GM21423 (cell line): ENCODE results near the gene ZNF217.
"Not testable (repeated sequence)": the region's sequence is repeated elsewhere in the genome, so short reads cannot be mapped to it uniquely, and the experiment has no call there.

Experiments used
- ATAC-seq: cut with Tn5 transposase; IDR thresholded peaks from one replicate; pipeline ENCODE4 v1.9.1; 2021; ENCODE audit warnings: mild to moderate bottlenecking, moderate library complexity; ENCODE audit not compliant: unreplicated experiment

ZNF217 gene

DNA sequence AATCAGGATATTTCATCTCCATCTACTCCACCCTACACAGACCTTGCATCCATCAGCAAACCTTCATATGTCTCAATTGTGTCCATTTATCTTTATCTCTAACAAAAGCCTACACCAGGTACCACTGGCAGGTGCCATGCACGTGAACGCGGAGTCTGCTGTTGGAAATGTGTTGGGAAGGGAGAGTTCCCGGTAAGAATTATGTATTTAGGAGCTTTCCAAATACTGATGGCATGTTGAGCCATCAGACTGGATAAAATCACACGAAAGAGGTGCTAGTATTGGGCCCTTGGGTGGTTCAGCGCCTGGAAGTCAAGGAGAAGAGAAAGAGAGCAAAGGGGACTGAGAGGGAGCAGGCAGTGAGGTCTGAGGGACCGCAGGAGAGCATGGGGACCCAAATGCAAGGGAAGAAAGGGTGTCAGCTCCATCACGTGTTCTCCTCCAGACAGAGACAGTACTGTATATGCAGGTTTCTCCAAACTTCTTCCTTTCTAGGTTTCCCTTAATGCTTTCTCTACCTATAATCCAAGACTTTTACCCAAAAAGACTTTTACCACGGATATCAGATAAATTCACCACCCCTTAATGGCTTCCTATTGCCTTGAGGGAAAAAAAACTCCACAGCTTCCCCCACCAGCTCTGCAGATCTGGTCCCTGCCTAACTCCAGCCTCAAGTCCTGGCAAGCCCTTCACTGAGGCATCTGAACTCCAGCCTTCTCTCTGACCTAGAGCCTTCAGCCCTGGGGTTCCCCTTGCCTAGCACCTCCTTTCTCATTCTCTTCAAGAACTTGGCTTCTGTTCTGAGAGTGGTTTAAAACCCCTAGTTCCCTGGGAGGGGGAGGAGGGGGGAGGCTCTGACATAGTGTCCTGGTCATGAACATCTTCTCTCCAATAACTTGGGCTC, 4.8 kb upstream of the ZNF217 start:
- no peak for ATAC-seq

GRCh38 chr20:53597521-53598120, 4.0 kb upstream of the ZNF217 start:
- no peak for ATAC-seq

DNA sequence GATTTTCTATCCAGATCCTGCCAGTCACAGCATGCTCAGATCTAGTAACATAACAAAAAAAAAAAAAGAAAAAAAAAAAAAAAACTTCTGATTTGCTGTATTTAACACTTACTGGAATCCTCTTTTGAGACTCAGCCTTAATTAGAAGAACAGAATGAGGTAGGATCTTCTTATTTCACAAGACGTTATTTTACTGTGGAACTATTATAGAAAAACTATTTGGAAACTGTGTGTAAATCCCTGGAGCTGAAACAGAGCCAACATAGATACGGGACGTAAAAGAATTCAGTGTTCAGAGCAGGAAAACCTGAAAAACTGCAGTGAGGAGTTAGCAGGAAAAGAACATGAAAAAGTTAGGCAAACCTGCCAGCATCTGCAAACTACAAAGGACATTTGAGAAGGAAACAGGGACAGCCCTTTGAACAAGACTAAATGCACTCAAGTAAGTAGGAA, 3.4 kb upstream of the ZNF217 start:
- ATAC-seq, result no peak

DNA sequence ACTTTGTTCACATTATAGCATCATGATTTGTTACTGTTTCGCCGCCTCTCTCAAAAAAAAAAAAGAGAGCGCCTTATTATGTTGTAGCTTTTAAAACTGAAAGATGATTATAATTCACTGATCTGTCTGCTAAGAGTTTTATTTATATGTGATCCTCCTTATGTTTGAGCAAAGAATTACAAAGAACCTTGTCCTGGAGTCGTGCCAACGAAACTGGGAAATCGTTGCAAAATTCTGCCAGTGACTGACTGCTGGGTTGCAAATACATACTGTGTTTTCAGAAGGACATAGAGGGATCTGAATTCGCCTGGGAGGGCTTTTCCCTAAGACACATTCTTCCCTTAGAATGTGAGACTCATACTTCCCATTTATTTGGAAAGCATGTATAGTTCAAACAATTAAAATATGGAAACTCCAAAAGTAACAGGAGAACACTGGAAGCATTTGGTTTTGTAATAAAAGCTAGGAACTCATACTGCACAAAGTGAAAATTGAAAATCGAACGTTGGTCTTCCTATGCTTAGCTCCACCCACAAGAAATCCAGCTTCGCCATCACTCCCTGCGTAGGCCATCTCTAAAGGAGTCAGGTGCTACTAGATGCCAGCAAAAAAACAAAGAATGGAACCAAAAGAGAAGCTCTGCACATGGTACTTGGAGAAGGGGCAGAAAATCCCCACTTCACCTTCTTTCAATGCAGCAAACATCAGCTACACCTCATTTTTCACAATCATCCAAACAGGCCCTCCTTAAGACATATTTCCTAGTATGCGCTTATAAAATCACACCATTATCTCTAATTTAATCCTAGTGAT, 2.8 kb upstream of the ZNF217 start:
- ATAC-seq, result not testable (repeated sequence)

DNA sequence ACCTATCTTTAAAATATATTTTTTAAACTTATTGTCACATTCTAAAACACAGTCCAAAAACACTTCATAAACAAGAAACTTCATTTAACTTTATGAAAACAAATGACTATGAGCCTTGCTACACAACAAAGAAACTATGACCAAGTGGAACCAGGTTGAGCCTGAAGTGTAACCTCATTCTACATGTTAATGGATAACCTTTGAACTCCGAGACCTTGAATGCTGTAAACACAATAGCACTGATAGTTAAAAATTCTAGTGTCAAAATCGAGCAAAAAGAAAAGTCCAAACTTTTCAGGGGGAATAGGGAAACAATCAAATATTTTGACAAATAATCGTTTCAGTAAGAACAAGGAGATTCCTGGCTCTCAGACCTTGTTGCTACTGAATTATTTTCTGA, 2.1 kb upstream of the ZNF217 start:
- ATAC-seq, result not testable (repeated sequence)

- ATAC-seq, result no peak
Measured at GRCh38 chr20:53595018-53595378, 1.4 kb upstream of the ZNF217 start.

GRCh38 chr20:53594068-53595017, 704 bp upstream of the ZNF217 start:
- ATAC-seq, result peak; percentile 70

GRCh38 chr20:53592992-53593465, 610 bp downstream of the ZNF217 start:
- no peak for ATAC-seq

GRCh38 chr20:53592454-53592991, 1.1 kb downstream of the ZNF217 start:
- ATAC-seq, result peak; percentile 19

GRCh38 chr20:53591941-53592441, 1.6 kb downstream of the ZNF217 start:
- not testable (repeated sequence) for ATAC-seq

DNA sequence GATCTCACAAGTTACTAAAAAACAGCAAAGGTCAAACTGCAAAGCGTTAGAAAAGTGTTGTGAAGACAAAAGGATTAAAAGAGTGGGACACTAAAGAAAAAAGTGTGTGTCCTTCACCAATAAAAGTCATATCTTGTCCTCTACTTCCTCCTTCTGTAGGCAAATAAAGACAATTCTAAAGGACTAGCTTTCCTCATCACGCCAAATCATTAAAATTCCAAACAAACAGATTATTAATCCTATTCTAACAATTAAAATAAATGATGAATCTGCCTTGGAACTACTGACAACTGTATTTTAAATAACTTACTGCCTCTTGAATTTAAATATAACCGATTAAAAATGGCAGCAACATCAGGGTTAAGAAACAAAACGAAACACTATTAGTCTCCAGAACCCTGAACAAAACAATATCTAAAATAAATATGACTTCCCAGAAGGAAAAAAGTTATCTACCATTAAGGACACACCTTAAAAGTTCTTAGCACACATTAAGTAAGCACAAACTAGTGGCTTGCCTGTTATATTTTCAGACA, 2.4 kb downstream of the ZNF217 start:
- not testable (repeated sequence) for ATAC-seq

DNA sequence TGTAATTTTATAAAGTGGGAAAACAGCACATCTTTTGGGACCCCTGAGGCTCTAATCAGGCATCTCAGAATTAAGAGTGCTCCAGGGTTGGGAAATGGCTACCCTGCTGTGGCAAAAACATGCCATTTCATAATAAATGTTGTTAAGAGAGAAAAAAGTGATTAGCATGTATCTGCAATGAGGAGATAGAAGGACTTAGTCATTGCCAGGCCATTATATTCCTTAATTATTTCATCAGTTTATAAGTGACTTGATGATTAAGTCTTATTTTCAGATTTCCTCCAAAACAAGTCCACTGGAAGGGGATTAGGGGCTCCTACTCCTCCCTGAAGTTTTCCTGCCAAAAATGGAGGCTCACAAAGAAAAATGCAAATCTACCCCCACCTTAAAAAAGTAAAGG, 3.0 kb downstream of the ZNF217 start:
- not testable (repeated sequence) for ATAC-seq

GRCh38 chr20:53590122-53590521, 3.5 kb downstream of the ZNF217 start:
- ATAC-seq, result not testable (repeated sequence)

DNA sequence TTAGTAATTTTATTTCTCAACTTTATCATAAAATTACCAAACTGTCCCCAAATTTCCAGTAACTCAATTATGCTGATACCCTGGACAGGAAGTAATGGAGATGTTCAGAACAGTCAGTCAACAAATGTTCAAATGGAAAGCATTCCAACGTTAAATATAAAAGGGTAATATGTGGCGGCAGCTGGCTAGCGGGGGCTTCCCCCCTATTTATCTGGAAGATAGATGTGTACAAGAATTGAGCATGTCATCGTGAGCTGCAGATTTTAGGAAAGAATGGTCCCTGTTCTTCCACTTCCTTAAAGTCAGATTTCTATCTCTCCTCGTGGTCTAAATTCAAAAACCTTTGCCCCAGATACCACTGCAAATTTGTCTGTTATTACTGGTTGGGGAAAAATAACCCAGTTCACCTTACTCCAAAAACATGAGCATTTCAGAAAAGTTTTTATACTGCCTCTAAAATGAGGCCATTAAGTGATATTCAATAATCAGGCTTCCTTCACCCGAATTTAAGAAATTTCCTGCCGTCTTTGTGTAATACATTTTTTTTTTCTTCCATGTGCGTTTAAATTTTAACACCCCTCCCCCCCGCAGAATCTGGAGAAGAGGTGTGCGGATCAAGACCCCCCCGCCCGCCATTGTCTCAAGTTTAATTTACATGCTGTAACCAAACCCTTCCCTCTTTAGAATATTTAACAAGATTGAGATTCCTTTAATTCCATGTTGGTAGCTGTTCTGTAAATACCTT, 4.1 kb downstream of the ZNF217 start:
- ATAC-seq, result not testable (repeated sequence)

DNA sequence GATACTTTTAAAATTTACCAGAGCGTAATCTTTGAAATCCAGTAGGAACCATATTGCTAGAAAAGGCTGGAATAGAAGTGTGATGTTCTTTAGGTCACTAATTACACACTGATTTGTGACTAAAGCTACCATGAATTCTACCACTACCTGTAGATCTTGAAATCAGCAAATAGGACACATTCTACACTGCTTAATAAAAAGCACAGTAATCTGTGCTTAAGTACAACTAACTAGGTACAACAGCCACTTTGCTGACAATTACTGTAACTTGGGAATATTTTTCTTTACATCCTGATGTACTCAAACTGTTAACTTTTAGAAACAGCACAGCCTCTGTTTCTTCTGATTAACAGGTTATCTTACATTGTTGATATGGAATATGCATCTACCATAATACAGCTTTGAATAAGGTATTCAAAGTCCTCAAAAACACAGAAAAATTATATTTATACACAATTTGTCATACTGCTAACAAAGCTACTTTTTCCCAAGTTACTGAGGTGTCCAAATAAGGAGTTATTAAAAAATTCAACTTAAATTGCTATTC, 6.4 kb downstream of the ZNF217 start:
- not testable (repeated sequence) for ATAC-seq

- ATAC-seq, result no peak
Measured at GRCh38 chr20:53586640-53587039, 7.0 kb downstream of the ZNF217 start.

GRCh38 chr20:53585910-53586309, 7.7 kb downstream of the ZNF217 start:
- not testable (repeated sequence) for ATAC-seq

DNA sequence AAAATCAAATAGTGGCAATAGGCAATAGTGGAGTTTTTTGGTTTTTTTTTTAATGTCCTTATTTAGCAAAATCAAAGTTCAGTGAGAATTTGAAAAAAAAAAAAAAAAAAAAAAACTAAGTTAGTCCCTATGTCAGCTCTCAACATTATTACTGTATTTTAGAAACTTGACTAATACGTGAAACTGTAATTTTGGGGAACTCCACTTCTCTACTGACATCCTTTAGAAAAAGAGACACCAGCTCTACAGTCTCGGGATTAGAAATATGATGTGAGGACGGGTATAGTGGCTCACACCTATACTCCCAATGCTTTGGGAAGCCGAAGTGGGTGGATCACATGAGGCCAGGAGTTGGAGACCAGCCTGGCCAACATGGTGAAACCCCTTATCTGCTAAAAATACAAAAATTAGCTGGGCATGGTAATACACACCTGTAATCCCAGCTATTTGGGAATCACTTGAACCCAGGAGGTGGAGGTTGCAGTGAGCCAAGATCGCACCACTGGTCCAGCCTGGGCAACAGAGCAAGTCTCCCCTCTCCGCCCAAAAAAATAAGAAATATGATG, 8.6 kb downstream of the ZNF217 start:
- not testable (repeated sequence) for ATAC-seq
